Measurements from ENCODE around the gene PDE9A. TPM values are rescaled to one million over a fixed set of nuclear protein-coding genes. Genes with fewer than 3 reads are reported as not detected.

PDE9A gene
- total and polyA plus RNA-seq, 2 of the 4 experiments (the other 2 are of a cell fraction): 0.89 to 0.90 TPM

DNA sequence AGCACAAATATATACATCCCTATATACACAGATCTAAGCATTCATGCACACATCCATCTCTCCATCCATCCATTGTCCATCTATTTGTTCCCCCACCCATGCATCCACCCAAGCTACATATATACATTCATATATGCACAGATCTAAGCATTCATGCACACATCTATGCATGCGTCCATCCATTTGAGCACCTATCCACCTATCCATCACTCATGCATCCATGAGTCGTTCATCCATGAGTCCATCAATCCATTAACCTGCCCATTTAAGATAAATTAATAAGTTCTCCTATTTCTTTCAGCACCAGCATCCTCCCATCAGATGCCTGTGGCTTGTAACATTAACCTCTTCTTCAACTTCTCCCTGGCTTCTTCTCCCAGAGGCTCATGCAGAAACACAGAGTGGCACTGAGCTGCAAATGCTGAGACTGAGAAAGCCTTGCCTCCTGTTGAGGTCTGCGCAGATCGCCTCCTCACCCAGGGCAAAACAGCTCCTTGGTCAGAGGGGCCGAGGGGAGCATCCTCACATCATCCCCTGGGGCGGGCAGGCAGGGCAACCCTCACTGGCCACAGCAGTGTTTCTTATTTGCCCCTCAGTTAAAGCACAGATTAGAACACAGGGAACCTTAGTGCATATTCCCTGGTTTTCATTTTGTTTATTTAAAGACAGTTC is 17.4 kb upstream of the PDE9A start:
- Histone ChIP-seq H3K9ac (ENCODE audit: low read depth, low read length) (0 out of 2 replicates have a peak overlapping the region, but pooled peaks have one; percentile 5), H4K8ac (ENCODE audit: low read depth in 2 of 2, low read length in 2 of 2) (no peak overlapping the region), H3K14ac (replicated peaks; ENCODE audit: low read depth, low read length) (no peak overlapping the region), H3K9me1 (ENCODE audit: insufficient read depth, low read length) (no peaks in the 10 kb centered on the region), H2BK15ac (ENCODE audit: low read depth, low read length) (no peak overlapping the region), H3K27me3 (ENCODE audit: control insufficient read depth, insufficient read depth, low read length) (peaks cover 3% of the 10 kb centered on the region), H3K56ac (ENCODE audit: extremely low read depth, insufficient read depth, low read length) (no peak overlapping the region), H3K4me2 (ENCODE audit: low read depth, low read length) (peak overlapping the region; percentile 70), H2AK9ac (replicated peaks; ENCODE audit: low read depth, low read length, poor library complexity) (no peak overlapping the region), H2AK5ac (ENCODE audit: low read depth, low read length) (peak overlapping the region; percentile 11; the same call in 1 of the 2 replicates), H2BK120ac (ENCODE audit: low read depth, low read length) (no peak overlapping the region; the same call in 1 of the 2 replicates), H3K4me1 (ENCODE audit: control insufficient read depth, insufficient read depth, low read length) (peaks cover 11% of the 10 kb centered on the region), H3K79me1 (ENCODE audit: low read depth in 1 of 2, low read length in 2 of 2) (no peaks in the 10 kb centered on the region), H4K20me1 (ENCODE audit: insufficient read depth, low read length) (peaks cover 2% of the 10 kb centered on the region; the same call in 1 of the 2 replicates), H2BK20ac (ENCODE audit: low read depth, low read length) (no peak overlapping the region; the same call in 1 of the 2 replicates), H4K5ac (ENCODE audit: low read depth, low read length) (no peak overlapping the region), H2AFZ (replicated peaks; ENCODE audit: low read length, poor library complexity) (no peak overlapping the region), H3K9me3 (ENCODE audit: control insufficient read depth, insufficient read depth, low read length) (no peaks in the 10 kb centered on the region), H3K36me3 (ENCODE audit: control insufficient read depth, insufficient read depth, low read length) (no peaks in the 10 kb centered on the region), H4K91ac (ENCODE audit: insufficient read depth, low read depth, low read length) (no peak overlapping the region), H3K18ac (ENCODE audit: low read depth, low read length) (peak overlapping the region; percentile 5; the same call in 1 of the 2 replicates), H3K4me3 (ENCODE audit: insufficient read depth, low read depth, low read length) (no peak overlapping the region), H3K4ac (ENCODE audit: low read depth, low read length) (no peak overlapping the region), H3K27ac (ENCODE audit: insufficient read depth, low read length) (peak overlapping the region; percentile 59), H2BK5ac (ENCODE audit: low read depth, low read length, poor library complexity, severe bottlenecking) (no peak overlapping the region), H3K23ac (ENCODE audit: low read depth, low read length) (no peak overlapping the region)
- intact Hi-C loops (cut with micrococcal nuclease) (no loop called here), dilution Hi-C loops (cut with HindIII; ENCODE audit: low sequenced_read_pairs, unreplicated experiment) (no loop called here), in situ Hi-C loops (cut with MboI; ENCODE audit: low sequenced_read_pairs) (no loop called here)
- TF ChIP-seq BHLHE40 (IDR thresholded peaks at IDR 0.05; ENCODE audit: low read depth, low read length) (no peak), MXI1 (IDR thresholded peaks at IDR 0.05; ENCODE audit: borderline replicate concordance, low read depth, low read length) (no peak), POLR2A (IDR thresholded peaks at IDR 0.05; ENCODE audit: low read depth, low read length) (no peak), RCOR1 (IDR thresholded peaks at IDR 0.05; ENCODE audit: insufficient replicate concordance, low read length) (no peak), RAD21 (IDR thresholded peaks at IDR 0.05; ENCODE audit: low read length) (no peak), SMC3 (IDR thresholded peaks at IDR 0.05; ENCODE audit: low read depth, low read length) (no peak)
- TF ChIP-seq, protein P1, sequence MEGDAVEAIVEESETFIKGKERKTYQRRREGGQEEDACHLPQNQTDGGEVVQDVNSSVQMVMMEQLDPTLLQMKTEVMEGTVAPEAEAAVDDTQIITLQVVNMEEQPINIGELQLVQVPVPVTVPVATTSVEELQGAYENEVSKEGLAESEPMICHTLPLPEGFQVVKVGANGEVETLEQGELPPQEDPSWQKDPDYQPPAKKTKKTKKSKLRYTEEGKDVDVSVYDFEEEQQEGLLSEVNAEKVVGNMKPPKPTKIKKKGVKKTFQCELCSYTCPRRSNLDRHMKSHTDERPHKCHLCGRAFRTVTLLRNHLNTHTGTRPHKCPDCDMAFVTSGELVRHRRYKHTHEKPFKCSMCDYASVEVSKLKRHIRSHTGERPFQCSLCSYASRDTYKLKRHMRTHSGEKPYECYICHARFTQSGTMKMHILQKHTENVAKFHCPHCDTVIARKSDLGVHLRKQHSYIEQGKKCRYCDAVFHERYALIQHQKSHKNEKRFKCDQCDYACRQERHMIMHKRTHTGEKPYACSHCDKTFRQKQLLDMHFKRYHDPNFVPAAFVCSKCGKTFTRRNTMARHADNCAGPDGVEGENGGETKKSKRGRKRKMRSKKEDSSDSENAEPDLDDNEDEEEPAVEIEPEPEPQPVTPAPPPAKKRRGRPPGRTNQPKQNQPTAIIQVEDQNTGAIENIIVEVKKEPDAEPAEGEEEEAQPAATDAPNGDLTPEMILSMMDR (conservative IDR thresholded peaks at IDR 0.05; ENCODE audit: low read depth, low read length): no peak
- TF ChIP-seq, protein P2, sequence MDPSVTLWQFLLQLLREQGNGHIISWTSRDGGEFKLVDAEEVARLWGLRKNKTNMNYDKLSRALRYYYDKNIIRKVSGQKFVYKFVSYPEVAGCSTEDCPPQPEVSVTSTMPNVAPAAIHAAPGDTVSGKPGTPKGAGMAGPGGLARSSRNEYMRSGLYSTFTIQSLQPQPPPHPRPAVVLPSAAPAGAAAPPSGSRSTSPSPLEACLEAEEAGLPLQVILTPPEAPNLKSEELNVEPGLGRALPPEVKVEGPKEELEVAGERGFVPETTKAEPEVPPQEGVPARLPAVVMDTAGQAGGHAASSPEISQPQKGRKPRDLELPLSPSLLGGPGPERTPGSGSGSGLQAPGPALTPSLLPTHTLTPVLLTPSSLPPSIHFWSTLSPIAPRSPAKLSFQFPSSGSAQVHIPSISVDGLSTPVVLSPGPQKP (IDR thresholded peaks at IDR 0.05; ENCODE audit: borderline replicate concordance, low read depth, low read length): no peak
- POLR2A ChIA-PET (ENCODE audit: unreplicated experiment): no interaction called here
- DNase-seq (no peak), ATAC-seq (ENCODE audit: low read depth) (peak; percentile 48)
- no TSS peak for BruUV-seq (replicated peaks)
- CTCF ChIA-PET: interaction anchor here (0.5 kb wide), 1 partner anchor 28 kb away, joined by 3 read pairs; no protein-coding TSS in a partner anchor
- WGBS, 2 experiments (ENCODE audit: extremely low coverage in 2 of 2, insufficient read length in 1 of 2): 67% methylated on average over 4 of the region's 6 CpGs; no CpG with 5 or more reads in 1 of the 2 experiments
